ENCODE measurements around the gene PPL.

- TF ChIP-seq, protein P1, sequence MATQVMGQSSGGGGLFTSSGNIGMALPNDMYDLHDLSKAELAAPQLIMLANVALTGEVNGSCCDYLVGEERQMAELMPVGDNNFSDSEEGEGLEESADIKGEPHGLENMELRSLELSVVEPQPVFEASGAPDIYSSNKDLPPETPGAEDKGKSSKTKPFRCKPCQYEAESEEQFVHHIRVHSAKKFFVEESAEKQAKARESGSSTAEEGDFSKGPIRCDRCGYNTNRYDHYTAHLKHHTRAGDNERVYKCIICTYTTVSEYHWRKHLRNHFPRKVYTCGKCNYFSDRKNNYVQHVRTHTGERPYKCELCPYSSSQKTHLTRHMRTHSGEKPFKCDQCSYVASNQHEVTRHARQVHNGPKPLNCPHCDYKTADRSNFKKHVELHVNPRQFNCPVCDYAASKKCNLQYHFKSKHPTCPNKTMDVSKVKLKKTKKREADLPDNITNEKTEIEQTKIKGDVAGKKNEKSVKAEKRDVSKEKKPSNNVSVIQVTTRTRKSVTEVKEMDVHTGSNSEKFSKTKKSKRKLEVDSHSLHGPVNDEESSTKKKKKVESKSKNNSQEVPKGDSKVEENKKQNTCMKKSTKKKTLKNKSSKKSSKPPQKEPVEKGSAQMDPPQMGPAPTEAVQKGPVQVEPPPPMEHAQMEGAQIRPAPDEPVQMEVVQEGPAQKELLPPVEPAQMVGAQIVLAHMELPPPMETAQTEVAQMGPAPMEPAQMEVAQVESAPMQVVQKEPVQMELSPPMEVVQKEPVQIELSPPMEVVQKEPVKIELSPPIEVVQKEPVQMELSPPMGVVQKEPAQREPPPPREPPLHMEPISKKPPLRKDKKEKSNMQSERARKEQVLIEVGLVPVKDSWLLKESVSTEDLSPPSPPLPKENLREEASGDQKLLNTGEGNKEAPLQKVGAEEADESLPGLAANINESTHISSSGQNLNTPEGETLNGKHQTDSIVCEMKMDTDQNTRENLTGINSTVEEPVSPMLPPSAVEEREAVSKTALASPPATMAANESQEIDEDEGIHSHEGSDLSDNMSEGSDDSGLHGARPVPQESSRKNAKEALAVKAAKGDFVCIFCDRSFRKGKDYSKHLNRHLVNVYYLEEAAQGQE (IDR thresholded peaks at IDR 0.05; ENCODE audit: low read depth) = no peak
- TF ChIP-seq TAF1 (IDR thresholded peaks at IDR 0.05; ENCODE audit: low read depth) = no peak
- no peak for TF ChIP-seq TCF12 (IDR thresholded peaks at IDR 0.05; ENCODE audit: low read depth)
- TF ChIP-seq EP300 (IDR thresholded peaks at IDR 0.05; ENCODE audit: borderline replicate concordance) = no peak
- TF ChIP-seq RAD21 (IDR thresholded peaks at IDR 0.05; ENCODE audit: low read depth) = no peak
- TF ChIP-seq USF1 (IDR thresholded peaks at IDR 0.05) = no peak
- no peak for TF ChIP-seq NFIC (IDR thresholded peaks at IDR 0.05)
- TF ChIP-seq YY1 (IDR thresholded peaks at IDR 0.05; ENCODE audit: low read depth) = no peak
- no peak for TF ChIP-seq CREB1 (IDR thresholded peaks at IDR 0.05; ENCODE audit: low read depth)
- no peak for TF ChIP-seq TEAD4 (IDR thresholded peaks at IDR 0.05)
These were observed 53.4 kb downstream of the PPL start for GRCh38 chr16:4883501-4883900.
